PFSK-1 (cell line): ENCODE data around the gene HBS1L.

Experiments
- FOXP2 ChIP-seq: optimal IDR thresholded peaks from 2 replicates; pipeline ENCODE3; 2011; ENCODE audit warnings: borderline replicate concordance, control low read depth, inconsistent platforms; ENCODE audit not compliant: insufficient read depth; ENCODE audit errors: extremely low read length, extremely low read depth
- POLR2AphosphoS5 ChIP-seq: IDR thresholded peaks from 2 replicates; pipeline ENCODE4 v1.6.1; 2012; ENCODE audit warnings: low read depth, mild to moderate bottlenecking, control low read depth, low read length, moderate library complexity
- SIN3A ChIP-seq: IDR thresholded peaks from 2 replicates; pipeline ENCODE4 v1.6.1; 2012; ENCODE audit warnings: mild to moderate bottlenecking, low read length, moderate library complexity, borderline replicate concordance; ENCODE audit not compliant: insufficient read depth
- TAF1 ChIP-seq: IDR thresholded peaks from 2 replicates; pipeline ENCODE4 v1.6.1; 2012; ENCODE audit warnings: low read length, control low read depth, borderline replicate concordance; ENCODE audit not compliant: insufficient read depth
- TF ChIP-seq, protein P1 (sequence below), 2 experiments: IDR thresholded peaks; 2 replicates each; pipeline versions ENCODE4 v1.6.1 to v1.8.0; 2011 to 2012; ENCODE audit warnings: low read depth in 2 of 2, low read length in 2 of 2, control low read depth in 1 of 2, inconsistent platforms in 1 of 2, mild to moderate bottlenecking in 1 of 2, moderate library complexity in 1 of 2; ENCODE audit not compliant: insufficient read depth in 1 of 2

Gene HBS1L

DNA sequence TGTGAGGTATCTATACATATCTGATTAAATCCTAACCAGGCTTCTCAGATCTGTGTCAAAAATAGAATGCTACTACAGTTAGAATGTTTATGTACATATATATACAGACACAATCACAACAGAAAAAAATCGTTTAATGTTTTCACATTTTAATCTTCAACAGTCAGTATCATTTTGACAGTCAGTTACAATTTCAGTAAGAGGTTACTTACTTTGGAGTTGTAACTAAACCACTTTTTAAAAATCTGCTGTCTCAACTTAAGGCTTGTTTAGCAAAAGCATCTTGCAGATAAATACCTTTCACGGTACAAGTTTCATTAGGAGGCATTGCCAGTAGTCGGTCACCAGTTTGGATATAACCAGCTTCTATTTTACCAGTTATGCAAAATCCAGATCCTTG lies 72.5 kb downstream of the HBS1L start:
- TF ChIP-seq POLR2AphosphoS5 = no peak
- no peak for TF ChIP-seq TAF1
- TF ChIP-seq FOXP2 = no peak
- TF ChIP-seq SIN3A = no peak
- TF ChIP-seq, protein P1, sequence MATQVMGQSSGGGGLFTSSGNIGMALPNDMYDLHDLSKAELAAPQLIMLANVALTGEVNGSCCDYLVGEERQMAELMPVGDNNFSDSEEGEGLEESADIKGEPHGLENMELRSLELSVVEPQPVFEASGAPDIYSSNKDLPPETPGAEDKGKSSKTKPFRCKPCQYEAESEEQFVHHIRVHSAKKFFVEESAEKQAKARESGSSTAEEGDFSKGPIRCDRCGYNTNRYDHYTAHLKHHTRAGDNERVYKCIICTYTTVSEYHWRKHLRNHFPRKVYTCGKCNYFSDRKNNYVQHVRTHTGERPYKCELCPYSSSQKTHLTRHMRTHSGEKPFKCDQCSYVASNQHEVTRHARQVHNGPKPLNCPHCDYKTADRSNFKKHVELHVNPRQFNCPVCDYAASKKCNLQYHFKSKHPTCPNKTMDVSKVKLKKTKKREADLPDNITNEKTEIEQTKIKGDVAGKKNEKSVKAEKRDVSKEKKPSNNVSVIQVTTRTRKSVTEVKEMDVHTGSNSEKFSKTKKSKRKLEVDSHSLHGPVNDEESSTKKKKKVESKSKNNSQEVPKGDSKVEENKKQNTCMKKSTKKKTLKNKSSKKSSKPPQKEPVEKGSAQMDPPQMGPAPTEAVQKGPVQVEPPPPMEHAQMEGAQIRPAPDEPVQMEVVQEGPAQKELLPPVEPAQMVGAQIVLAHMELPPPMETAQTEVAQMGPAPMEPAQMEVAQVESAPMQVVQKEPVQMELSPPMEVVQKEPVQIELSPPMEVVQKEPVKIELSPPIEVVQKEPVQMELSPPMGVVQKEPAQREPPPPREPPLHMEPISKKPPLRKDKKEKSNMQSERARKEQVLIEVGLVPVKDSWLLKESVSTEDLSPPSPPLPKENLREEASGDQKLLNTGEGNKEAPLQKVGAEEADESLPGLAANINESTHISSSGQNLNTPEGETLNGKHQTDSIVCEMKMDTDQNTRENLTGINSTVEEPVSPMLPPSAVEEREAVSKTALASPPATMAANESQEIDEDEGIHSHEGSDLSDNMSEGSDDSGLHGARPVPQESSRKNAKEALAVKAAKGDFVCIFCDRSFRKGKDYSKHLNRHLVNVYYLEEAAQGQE (IDR thresholded peaks at IDR 0.05; ENCODE audit: insufficient read depth in 1 of 2, low read depth in 2 of 2, low read length in 2 of 2) = no peak

DNA sequence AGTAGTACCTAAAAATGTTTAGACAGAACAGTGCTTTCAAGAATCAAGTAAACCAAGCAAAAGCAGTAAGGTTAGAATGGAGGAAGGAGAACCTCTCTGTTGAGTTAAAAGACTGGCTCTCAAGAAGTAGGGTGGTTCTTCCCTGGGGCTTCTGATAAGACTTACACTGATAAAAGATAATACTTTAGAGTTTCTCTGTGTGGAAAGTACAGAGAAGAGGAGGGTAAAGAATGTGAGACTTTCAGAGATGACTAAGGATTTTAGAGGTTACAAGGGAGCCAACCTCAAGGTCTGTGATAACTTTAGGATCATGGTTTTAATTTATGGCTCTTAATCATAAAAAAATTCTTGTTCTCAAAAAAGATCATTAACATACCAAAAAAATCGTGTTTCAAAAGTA lies 73.8 kb downstream of the HBS1L start:
- TF ChIP-seq FOXP2 (no peak), POLR2AphosphoS5 (no peak), SIN3A (no peak), TAF1 (no peak)
- TF ChIP-seq, protein P1 (IDR thresholded peaks at IDR 0.05; ENCODE audit: insufficient read depth in 1 of 2, low read depth in 2 of 2, low read length in 2 of 2) = no peak

DNA sequence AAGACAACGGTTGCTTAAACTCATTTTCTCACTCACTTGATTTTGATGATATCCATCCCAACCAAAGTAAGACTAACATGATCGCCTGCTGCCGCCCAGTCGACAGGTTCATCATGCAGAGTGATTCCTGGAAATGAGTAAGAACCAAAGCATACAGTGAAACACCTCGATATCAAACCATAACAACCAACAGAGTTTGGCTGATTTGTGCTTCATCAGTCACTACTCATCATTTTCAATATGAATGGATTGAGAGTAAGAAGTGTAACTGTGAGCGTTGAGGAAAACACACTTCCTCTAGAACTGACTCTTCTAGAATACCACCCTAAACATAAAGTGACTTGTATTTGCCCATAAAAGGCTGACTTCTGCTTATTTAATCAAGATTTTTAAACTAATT lies 75.5 kb downstream of the HBS1L start:
- TF ChIP-seq, protein P1 (IDR thresholded peaks at IDR 0.05; ENCODE audit: insufficient read depth in 1 of 2, low read depth in 2 of 2, low read length in 2 of 2) = no peak

DNA sequence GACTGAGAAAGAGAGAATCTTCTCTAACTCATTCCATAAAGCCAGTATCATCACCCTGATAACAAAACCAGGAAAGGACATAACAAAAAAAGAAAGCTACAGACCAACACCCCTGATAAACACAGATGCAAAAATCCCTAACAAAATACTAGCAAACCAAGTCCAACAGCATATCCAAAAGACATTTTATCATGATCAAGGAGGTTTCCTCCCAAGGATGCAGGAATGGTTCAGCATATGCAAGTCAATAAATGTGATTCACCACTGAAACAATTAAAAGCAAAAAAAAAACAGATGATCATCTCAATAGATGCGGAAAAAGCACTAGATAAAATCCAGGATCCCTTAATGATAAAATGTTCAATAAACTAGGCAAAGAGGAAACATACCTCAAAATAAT lies 80.3 kb downstream of the HBS1L start:
- no peak for TF ChIP-seq FOXP2

DNA sequence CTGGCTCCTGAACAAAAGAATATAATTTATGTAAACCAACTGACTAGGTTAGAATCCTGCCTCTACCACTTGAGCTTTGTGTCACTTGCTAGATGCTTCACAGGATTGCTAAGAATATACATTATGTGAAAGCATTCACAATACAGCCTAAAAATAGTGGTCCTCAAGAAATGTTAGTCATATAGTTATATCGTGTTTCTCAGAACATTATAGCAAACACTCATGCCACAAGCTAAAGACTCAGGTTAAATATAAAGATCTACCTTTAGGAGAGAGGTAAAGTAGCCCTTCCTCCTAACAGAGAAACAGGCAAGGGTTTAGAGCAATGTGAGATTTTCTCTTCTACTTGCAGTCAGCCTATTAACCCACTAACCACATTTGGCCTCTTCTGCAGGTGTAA lies 86.9 kb downstream of the HBS1L start:
- TF ChIP-seq TAF1 = no peak
- TF ChIP-seq, protein P1 (IDR thresholded peaks at IDR 0.05; ENCODE audit: insufficient read depth in 1 of 2, low read depth in 2 of 2, low read length in 2 of 2) = no peak
- TF ChIP-seq POLR2AphosphoS5 = no peak
- TF ChIP-seq SIN3A = no peak
- TF ChIP-seq FOXP2 = no peak
